Neural cell (in vitro differentiated cells): ENCODE results near the gene OTP. TPM values are rescaled to one million over a fixed set of nuclear protein-coding genes. Genes with fewer than 3 reads are reported as not detected.

ENCODE experiments used
- H2AFZ ChIP-seq: fragments of 200-600, 300-800 bp; sonication (generic), shearing (Covaris generic); 2 replicates; pipeline ENCODE4 v1.6.0; 2014; ENCODE audit warnings: low read depth, mild to moderate bottlenecking, antibody characterized with exemption, low read length, moderate library complexity
- H3F3A ChIP-seq: fragments of 200-600 bp; shearing (Covaris generic); 2 replicates; pipeline ENCODE4 v1.6.1; 2016; ENCODE audit warnings: mild to moderate bottlenecking, moderate library complexity, mixed read lengths, antibody characterized with exemption, low read length; ENCODE audit not compliant: insufficient read depth, poor library complexity, severe bottlenecking
- H3K27ac ChIP-seq: fragments of 200-600, 300-800 bp; sonication (generic), shearing (Covaris generic); 2 replicates; pipeline ENCODE4 v1.5.1; 2014; ENCODE audit warnings: mild to moderate bottlenecking, low read length, moderate library complexity
- H3K27me3 ChIP-seq: fragments of 300-800, 200-600 bp; sonication (generic), shearing (Covaris generic); 2 replicates; pipeline ENCODE4 v1.6.0; 2014; ENCODE audit warnings: mild to moderate bottlenecking, low read depth, low read length, moderate library complexity; ENCODE audit not compliant: insufficient read depth
- H3K36me3 ChIP-seq: fragments of 300-800, 200-600 bp; sonication (generic), shearing (Covaris generic); 2 replicates; pipeline ENCODE4 v1.5.1; 2014; ENCODE audit warnings: mild to moderate bottlenecking, antibody characterized with exemption, low read length, moderate library complexity; ENCODE audit not compliant: insufficient read depth
- H3K4me2 ChIP-seq: fragments of 300-800, 200-600 bp; sonication (generic), shearing (Covaris generic); 2 replicates; pipeline ENCODE4 v1.6.0; 2014; ENCODE audit warnings: mild to moderate bottlenecking, low read length
- H3K4me3 ChIP-seq: fragments of 300-800, 200-600 bp; sonication (generic), shearing (Covaris generic); 2 replicates; pipeline ENCODE4 v1.5.1; 2014; ENCODE audit warnings: mild to moderate bottlenecking, low read length, moderate library complexity
- H3K79me2 ChIP-seq: fragments of 200-600 bp; shearing (Covaris generic); replicated peaks from 2 replicates; pipeline ENCODE4 v1.6.0; 2014; ENCODE audit warnings: mild to moderate bottlenecking, low read length, moderate library complexity; ENCODE audit not compliant: insufficient read depth
- H3K9ac ChIP-seq: fragments of 300-800, 200-600 bp; sonication (generic), shearing (Covaris generic); 2 replicates; pipeline ENCODE4 v1.6.1; 2016; ENCODE audit warnings: mild to moderate bottlenecking, low read length, mixed read lengths
- H3K9me2 ChIP-seq: fragments of 200-600 bp; shearing (Covaris generic); 2 replicates; pipeline ENCODE4 v1.6.1; 2016; ENCODE audit warnings: mild to moderate bottlenecking, low read length, mixed read lengths; ENCODE audit not compliant: insufficient read depth
- H3K9me3 ChIP-seq: fragments of 200-600, 300-800 bp; sonication (generic), shearing (Covaris generic); 2 replicates; pipeline ENCODE4 v1.6.1; 2016; ENCODE audit warnings: mild to moderate bottlenecking, mixed run types, low read length, moderate library complexity, mixed read lengths
- H4K20me1 ChIP-seq: fragments of 200-600 bp; shearing (Covaris generic); 2 replicates; pipeline ENCODE4 v1.6.1; 2016; ENCODE audit warnings: mild to moderate bottlenecking, mixed run types; ENCODE audit not compliant: insufficient read depth
- EP300 ChIP-seq: fragments of 450-650 bp; conservative IDR thresholded peaks from 2 replicates; pipeline ENCODE4 v1.6.1; 2014; ENCODE audit warnings: antibody characterized with exemption, mild to moderate bottlenecking, moderate library complexity; ENCODE audit not compliant: poor library complexity, severe bottlenecking
- EZH2 ChIP-seq: fragments of 200-600, 300-800 bp; shearing (Covaris generic), sonication (generic); IDR thresholded peaks from 2 replicates; pipeline ENCODE4 v1.6.1; 2014; ENCODE audit warnings: antibody characterized with exemption, low read length, borderline replicate concordance, mild to moderate bottlenecking; ENCODE audit not compliant: insufficient read depth, poor library complexity, severe bottlenecking
- MXI1 ChIP-seq: fragments of 450-650 bp; conservative IDR thresholded peaks from 2 replicates; pipeline ENCODE4 v1.6.1; 2014; ENCODE audit warnings: antibody characterized with exemption, mild to moderate bottlenecking; ENCODE audit not compliant: poor library complexity, severe bottlenecking
- POLR2AphosphoS5 ChIP-seq: IDR thresholded peaks from 2 replicates; pipeline ENCODE4 v1.6.1; 2012
- RAD21 ChIP-seq: fragments of 450-650 bp; conservative IDR thresholded peaks from 2 replicates; pipeline ENCODE4 v1.6.1; 2014; ENCODE audit warnings: antibody characterized with exemption, mild to moderate bottlenecking, moderate library complexity
- SMC3 ChIP-seq: fragments of 450-650 bp; conservative IDR thresholded peaks from 2 replicates; pipeline ENCODE4 v1.6.1; 2014; ENCODE audit warnings: antibody characterized with exemption, mild to moderate bottlenecking, moderate library complexity; ENCODE audit not compliant: poor library complexity
- TAF1 ChIP-seq: IDR thresholded peaks from 2 replicates; pipeline ENCODE4 v1.6.1; 2012; ENCODE audit warnings: low read depth
- polyA plus RNA-seq: library from polyadenylated mRNA; depleted of rRNA; stranded (reverse); fragments of >200 nt; gene quantifications from 2 replicates; pipeline ENCODE4 v1.2.3, GENCODE V29; 2014

OTP gene
- polyA plus RNA-seq, 1 donor from 2014 or later: not detected

DNA sequence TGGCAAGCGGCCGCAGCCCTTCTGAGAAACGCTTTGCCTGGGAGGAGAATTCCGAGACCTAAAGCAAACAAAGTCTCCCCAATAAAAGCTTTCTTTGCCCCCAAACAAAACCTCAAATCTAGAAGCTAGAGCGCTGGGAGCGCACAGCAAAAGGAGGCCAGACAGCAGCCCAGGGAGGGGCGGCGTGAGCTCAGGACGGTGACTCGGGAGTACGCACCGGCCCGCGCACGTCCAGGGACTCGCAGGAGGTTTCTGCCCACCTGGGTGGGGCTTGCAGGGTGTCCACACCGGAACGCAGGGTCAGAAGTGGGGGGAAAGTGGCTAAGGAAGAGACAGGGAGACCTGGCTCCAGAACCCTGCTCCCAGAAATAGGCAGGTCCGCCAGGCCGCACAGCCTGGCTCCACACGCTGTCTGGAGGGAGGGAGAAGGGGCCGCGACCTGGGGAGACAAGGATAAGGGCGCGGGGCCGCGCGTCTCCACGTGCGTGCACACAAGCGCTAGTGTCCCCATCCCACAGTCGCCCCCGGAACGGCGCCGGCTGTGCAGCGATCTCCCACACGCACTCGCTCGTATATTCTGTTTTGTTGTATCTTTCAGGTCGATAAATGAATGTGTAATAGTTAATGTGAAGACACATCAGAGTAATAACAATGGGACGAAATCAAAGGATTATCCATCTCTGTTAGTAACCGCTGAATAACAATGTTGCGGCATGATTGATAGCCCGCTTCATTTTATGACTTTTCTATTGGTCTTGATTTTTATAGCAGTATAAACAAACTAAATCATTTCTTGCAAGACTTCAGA, 2.3 kb upstream of the OTP start:
- no peaks in the 10 kb centered on the region for H4K20me1 ChIP-seq
- H3K27ac ChIP-seq: no peak overlapping the region
- no peak overlapping the region for H3K4me2 ChIP-seq
- H2AFZ ChIP-seq: no peak overlapping the region
- H3K9me3 ChIP-seq: no peaks in the 10 kb centered on the region
- no peaks in the 10 kb centered on the region for H3K9me2 ChIP-seq
- no peak overlapping the region for H3K4me3 ChIP-seq
- H3K79me2 ChIP-seq: no peaks in the 10 kb centered on the region
- TF ChIP-seq TAF1 (no peak), POLR2AphosphoS5 (peak; percentile 29), EZH2 (peak; percentile 64)
- H3K36me3 ChIP-seq: no peaks in the 10 kb centered on the region
- H3F3A ChIP-seq: no peaks in the 10 kb centered on the region
- peaks cover 97% of the 10 kb centered on the region for H3K27me3 ChIP-seq
- no peak overlapping the region for H3K9ac ChIP-seq

DNA sequence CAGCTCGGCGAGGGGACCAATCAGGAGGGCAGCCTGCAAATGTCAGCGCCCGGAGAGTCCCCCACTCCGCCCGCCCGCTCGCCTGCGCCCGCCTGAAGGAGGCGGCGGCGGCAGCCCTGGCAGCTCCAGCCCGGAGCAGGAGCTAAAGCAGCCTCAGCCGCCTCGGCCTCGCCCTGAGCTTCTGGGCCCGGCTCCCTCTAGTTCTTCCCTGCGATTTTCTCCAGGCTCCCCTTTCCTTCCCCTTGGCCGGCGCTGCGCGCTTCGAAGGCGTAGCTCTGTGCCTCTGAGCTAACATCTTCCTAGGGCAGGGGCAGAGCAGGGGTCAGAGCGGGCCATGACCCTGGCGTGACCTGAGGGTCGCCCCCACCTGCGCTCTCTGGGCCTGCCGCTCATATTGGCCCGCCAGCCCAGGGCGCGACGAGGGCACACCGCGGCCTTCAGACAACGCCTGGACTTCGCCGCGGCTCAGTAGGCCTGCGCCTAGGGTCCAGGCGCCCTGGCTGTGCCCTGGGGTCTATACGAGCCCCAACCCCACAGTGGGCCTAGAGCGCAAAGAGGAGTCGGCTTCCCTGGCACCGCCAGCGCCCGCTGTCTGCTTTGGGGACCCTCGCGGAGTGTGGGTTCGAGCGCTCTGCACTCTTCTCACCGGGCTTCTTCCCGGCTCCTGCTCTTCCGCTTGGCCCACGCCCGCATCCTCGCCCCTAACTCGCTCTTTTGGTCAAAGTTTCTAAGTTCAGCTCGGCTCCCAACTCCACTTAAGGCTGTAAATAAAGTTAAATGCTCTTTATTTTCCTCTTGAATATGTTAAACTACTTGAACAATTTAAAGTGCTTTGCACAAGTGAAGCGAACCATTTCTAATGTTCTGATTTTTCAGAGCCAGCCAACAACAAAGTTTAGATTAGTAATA, 504 bp upstream of the OTP start:
- no peaks in the 10 kb centered on the region for H3K79me2 ChIP-seq
- no peak overlapping the region for H3K9ac ChIP-seq
- peaks cover 100% of the 10 kb centered on the region for H3K27me3 ChIP-seq
- no peak overlapping the region for H3K4me3 ChIP-seq
- no peaks in the 10 kb centered on the region for H3K36me3 ChIP-seq
- no peak overlapping the region for H3K4me2 ChIP-seq
- H3F3A ChIP-seq: no peaks in the 10 kb centered on the region
- TF ChIP-seq MXI1 (no peak), POLR2AphosphoS5 (no peak), SMC3 (no peak), EZH2 (peak; percentile 95), TAF1 (no peak), EP300 (no peak)
- no peaks in the 10 kb centered on the region for H3K9me2 ChIP-seq
- H3K9me3 ChIP-seq: no peaks in the 10 kb centered on the region
- no peak overlapping the region for H3K27ac ChIP-seq
- H4K20me1 ChIP-seq: no peaks in the 10 kb centered on the region
- no peak overlapping the region for H2AFZ ChIP-seq

DNA sequence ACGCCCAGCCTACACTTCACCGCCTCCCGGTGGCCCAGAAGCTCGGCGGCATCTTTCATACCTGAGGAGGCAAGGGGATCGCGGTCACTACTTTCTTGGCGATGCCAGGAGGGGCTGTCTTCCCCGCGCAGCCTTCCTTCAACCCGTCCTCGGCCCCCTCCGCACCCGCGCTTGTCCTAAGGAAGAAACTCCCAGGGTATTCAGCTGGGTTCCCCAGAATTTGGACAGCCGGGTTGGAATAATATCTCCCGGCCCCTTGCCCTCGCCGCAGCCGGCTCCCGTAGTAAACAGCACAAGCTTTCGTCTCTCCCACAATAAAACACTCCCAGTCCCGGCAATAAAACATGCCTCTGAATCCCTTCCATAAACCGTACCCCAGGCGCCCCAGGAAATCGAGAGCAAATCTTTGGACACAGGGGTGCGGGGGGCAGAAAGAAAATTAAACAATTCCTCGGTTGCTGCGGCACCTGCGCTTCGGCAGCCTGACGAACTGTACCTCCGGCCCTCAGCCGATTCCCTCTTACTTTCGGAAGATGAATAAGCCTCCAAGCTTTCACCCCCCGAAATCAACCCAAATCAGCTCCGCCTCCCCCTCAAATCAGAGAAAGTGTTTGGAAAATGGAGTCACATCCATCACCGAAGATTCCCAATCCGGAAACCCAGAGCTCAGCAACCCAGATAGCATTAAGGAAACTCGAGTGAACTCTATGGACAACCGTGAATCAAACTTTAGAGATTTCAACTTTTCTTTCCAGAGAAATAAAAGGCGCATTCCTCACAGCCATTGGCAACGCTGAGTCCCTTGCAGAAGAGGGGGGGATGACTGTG, 1.1 kb downstream of the OTP start:
- H3K36me3 ChIP-seq: no peaks in the 10 kb centered on the region
- peaks cover 100% of the 10 kb centered on the region for H3K27me3 ChIP-seq
- no peak overlapping the region for H3K4me2 ChIP-seq
- TF ChIP-seq EP300: no peak
- TF ChIP-seq POLR2AphosphoS5: peak; percentile 31
- no peak for TF ChIP-seq RAD21
- no peak for TF ChIP-seq TAF1
- TF ChIP-seq EZH2: peak; percentile 41
- H2AFZ ChIP-seq: no peak overlapping the region
- no peak overlapping the region for H3K9ac ChIP-seq
- no peaks in the 10 kb centered on the region for H3K9me3 ChIP-seq
- H3K27ac ChIP-seq: no peak overlapping the region
- H3K9me2 ChIP-seq: no peaks in the 10 kb centered on the region
- no peaks in the 10 kb centered on the region for H3F3A ChIP-seq
- no peaks in the 10 kb centered on the region for H3K79me2 ChIP-seq
- no peaks in the 10 kb centered on the region for H4K20me1 ChIP-seq
- H3K4me3 ChIP-seq: no peak overlapping the region
